Measurements from ENCODE around the gene PPAT.

- TF ChIP-seq POLR2A (IDR thresholded peaks at IDR 0.05) = no peak
- no peak for TF ChIP-seq EP300 (IDR thresholded peaks at IDR 0.05)
- TF ChIP-seq, protein P1, sequence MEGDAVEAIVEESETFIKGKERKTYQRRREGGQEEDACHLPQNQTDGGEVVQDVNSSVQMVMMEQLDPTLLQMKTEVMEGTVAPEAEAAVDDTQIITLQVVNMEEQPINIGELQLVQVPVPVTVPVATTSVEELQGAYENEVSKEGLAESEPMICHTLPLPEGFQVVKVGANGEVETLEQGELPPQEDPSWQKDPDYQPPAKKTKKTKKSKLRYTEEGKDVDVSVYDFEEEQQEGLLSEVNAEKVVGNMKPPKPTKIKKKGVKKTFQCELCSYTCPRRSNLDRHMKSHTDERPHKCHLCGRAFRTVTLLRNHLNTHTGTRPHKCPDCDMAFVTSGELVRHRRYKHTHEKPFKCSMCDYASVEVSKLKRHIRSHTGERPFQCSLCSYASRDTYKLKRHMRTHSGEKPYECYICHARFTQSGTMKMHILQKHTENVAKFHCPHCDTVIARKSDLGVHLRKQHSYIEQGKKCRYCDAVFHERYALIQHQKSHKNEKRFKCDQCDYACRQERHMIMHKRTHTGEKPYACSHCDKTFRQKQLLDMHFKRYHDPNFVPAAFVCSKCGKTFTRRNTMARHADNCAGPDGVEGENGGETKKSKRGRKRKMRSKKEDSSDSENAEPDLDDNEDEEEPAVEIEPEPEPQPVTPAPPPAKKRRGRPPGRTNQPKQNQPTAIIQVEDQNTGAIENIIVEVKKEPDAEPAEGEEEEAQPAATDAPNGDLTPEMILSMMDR (IDR thresholded peaks at IDR 0.05) = no peak
- TF ChIP-seq POLR2AphosphoS5 (IDR thresholded peaks at IDR 0.05) = no peak
These were observed 25.8 kb downstream of the PPAT start for GRCh38 chr4:56409511-56410090.

Measured in gastroesophageal sphincter (tissue), 3 donors.